Stimulated activated naive CD8-positive, alpha-beta T cell treated with anti-CD3 and anti-CD28 coated beads, Interleukin-15, Interleukin-2, amounts not matched to agents 100 ng/mL and 50 ng/mL, for 24 hours (primary cell): ENCODE data around the gene FAM20C.

Experiments used
- H3K27ac Mint-ChIP-seq: one replicate; pipeline ENCODE4 v1.8.0; 2021; ENCODE audit warnings: mild to moderate bottlenecking, mixed read lengths
- H3K27me3 Mint-ChIP-seq: one replicate; pipeline ENCODE4 v1.8.0; 2021; ENCODE audit warnings: mixed read lengths
- H3K36me3 Mint-ChIP-seq: one replicate; pipeline ENCODE4 v1.8.0; 2021; ENCODE audit warnings: low read depth, mixed read lengths
- H3K4me1 Mint-ChIP-seq: one replicate; pipeline ENCODE4 v1.8.0; 2021; ENCODE audit warnings: low read depth, mixed read lengths
- H3K4me3 Mint-ChIP-seq: one replicate; pipeline ENCODE4 v1.8.0; 2021; ENCODE audit warnings: mild to moderate bottlenecking, mixed read lengths
- H3K9me3 Mint-ChIP-seq: one replicate; pipeline ENCODE4 v1.8.0; 2021; ENCODE audit warnings: mixed read lengths

Gene FAM20C

DNA sequence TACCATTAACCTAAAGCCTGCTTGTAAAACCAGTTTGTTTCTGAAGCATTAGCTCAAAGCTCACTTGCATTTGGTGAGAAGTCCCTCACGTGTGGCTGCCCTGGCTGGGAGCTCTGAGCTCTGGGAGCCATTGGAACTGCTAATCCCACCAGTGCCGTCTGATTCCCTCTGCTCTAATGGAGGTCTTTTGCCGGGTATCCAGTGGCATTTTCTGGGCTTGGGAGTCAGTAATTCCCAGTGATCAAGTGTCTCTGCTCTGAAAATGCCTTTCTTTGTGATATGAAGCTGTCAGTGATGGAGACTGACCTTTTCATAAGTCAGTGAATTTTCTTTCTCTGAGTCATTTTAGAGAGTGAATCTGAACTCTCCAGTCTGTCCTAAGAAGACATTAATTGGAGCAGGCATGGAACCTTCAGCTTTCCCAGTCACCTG, 36.9 kb upstream of the FAM20C start:
- Mint-ChIP-seq H3K9me3 (no peaks in the 10 kb centered on the region), H3K27ac (no peak overlapping the region), H3K4me1 (peaks cover 4% of the 10 kb centered on the region), H3K4me3 (no peak overlapping the region), H3K27me3 (no peaks in the 10 kb centered on the region), H3K36me3 (no peaks in the 10 kb centered on the region)

DNA sequence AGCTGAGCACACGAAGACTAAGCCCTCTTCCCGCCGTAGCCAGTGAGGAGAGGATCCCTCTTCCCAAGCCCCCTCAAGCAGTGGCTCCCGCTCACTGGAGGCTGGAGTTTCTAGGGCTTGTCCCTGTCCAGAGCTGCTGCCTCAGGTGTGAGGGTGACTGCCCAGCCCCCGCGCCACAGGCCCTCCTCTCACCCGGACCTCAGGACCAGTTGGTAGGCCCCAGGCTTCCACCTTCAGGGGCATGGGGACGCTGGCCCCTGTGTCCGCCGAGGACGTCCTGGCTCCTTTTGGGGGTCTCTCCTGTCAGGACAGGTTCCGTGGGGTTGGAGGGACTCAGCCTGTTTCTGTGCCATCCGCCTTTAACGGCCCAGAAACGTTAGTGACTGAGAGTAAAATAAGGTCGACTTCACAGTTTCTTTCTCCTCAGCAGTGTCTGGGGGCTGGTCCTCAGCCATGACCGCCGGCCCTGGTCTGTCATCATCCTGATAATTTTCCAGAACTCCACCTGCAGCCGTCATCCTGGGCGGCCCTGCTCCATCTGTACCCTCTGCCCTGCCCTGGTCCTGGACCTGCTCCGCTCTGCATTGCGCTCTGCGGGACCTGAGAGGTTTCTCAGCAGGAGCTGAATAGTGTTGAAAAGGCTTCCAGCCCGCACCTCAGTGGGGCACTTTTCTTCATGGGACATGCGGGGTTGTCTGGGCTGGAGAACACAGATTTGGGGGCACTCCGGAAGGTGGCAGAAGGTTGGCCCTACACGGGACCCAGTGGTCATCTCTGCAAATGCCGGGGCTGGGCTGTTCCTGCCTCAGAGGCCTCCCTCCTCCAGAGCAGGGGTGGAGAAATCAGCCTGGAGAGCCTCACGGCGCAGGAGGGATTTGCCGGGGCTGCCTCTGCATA, 36.0 kb upstream of the FAM20C start:
- H3K27ac Mint-ChIP-seq, result no peak overlapping the region
- H3K4me3 Mint-ChIP-seq, result no peak overlapping the region
- H3K9me3 Mint-ChIP-seq, result no peaks in the 10 kb centered on the region
- no peaks in the 10 kb centered on the region for H3K27me3 Mint-ChIP-seq
- H3K36me3 Mint-ChIP-seq, result no peaks in the 10 kb centered on the region
- H3K4me1 Mint-ChIP-seq, result no peaks in the 10 kb centered on the region

GRCh38 chr7:157008-157310, 35.4 kb upstream of the FAM20C start:
- H3K27me3 Mint-ChIP-seq, result no peaks in the 10 kb centered on the region
- H3K9me3 Mint-ChIP-seq, result no peaks in the 10 kb centered on the region
- no peak overlapping the region for H3K27ac Mint-ChIP-seq
- no peaks in the 10 kb centered on the region for H3K36me3 Mint-ChIP-seq
- no peak overlapping the region for H3K4me3 Mint-ChIP-seq
- no peaks in the 10 kb centered on the region for H3K4me1 Mint-ChIP-seq

DNA sequence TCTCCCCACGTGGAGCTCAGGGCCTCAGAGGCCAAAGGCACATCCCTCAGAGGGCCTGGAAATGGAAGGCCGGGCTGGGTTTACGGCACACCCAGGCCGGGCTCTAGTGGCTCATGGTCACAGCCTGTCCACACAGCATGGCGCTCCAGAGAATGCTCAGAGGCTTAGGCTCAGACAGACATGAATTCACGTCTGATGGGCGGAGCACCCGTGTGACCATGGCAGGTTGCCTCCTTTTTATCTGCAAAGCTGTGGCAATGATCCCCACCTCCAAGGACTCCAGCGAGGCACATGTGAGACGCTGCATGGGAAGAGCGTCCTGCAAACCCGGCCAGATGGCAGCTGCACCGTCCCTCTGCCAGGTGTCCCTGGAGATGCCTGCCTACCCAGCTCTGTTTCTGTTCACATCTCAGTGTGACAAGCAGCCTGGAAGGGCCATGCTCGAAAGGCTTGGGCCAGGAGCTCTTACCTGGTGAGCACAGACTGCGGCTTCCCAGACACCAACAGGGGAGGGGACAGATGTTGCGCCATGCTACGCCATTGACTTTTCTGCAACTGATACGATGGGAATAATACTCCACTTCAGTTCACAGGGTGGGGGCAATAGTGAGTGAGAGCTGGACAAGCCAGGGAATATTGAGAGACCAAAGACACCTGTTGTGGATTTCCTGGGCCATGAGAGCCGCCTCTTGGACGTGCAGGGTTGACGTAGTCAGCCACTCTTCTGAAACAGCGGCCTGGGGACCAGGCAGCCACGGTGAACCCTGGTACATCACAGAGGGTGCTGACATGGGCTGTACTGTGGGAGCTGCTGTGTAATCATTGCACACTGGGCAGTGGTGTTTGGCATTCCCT, 34.4 kb upstream of the FAM20C start:
- Mint-ChIP-seq H3K9me3 (no peaks in the 10 kb centered on the region), H3K4me3 (no peak overlapping the region), H3K27ac (no peak overlapping the region), H3K27me3 (no peaks in the 10 kb centered on the region), H3K4me1 (no peaks in the 10 kb centered on the region), H3K36me3 (no peaks in the 10 kb centered on the region)

- Mint-ChIP-seq H3K4me1 (no peaks in the 10 kb centered on the region), H3K27ac (no peak overlapping the region), H3K36me3 (no peaks in the 10 kb centered on the region), H3K27me3 (peaks cover 2% of the 10 kb centered on the region), H3K9me3 (no peaks in the 10 kb centered on the region), H3K4me3 (no peak overlapping the region)
Observed at GRCh38 chr7:158771-159170, 33.6 kb upstream of the FAM20C start.

GRCh38 chr7:159370-160270, 32.8 kb upstream of the FAM20C start:
- Mint-ChIP-seq H3K4me3 (no peak overlapping the region), H3K36me3 (no peaks in the 10 kb centered on the region), H3K9me3 (no peaks in the 10 kb centered on the region), H3K27ac (no peak overlapping the region), H3K27me3 (peaks cover 3% of the 10 kb centered on the region), H3K4me1 (no peaks in the 10 kb centered on the region)

GRCh38 chr7:160958-161725, 31.2 kb upstream of the FAM20C start:
- no peak overlapping the region for H3K27ac Mint-ChIP-seq
- no peaks in the 10 kb centered on the region for H3K4me1 Mint-ChIP-seq
- H3K4me3 Mint-ChIP-seq, result no peak overlapping the region
- H3K36me3 Mint-ChIP-seq, result no peaks in the 10 kb centered on the region
- peaks cover 4% of the 10 kb centered on the region for H3K27me3 Mint-ChIP-seq
- H3K9me3 Mint-ChIP-seq, result no peaks in the 10 kb centered on the region

DNA sequence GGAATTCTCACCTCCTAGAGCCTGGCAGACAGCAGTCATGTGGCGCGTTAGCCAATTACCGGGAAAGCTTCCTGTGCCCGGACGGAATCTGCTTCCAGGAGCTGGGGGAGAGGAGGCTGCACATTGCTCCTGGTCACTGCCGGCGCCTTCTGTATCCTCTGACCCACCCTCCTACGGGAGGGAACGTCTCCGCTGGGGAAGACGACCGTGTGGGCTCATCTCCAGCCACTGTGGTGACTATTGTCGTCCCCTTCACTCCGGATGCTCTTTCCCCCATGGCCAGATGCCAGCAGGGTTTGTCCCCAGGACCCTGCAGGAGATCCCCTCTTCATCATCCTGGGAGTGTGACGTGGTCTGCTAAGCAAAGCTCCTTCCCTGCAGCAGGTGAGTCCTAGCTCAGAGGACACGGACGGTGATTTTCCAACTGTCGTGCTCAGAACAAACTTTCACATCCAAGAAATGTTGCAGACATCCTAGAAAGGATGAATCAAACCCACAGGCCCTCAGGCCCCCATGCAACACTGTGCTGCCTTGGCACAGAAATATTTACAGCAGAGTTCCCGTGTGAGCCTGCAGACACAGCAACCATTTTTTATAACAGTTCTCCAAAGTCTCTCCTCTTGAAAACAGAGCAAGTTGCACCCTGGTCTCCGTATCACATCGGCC, 29.6 kb upstream of the FAM20C start:
- Mint-ChIP-seq H3K27ac (no peak overlapping the region), H3K9me3 (no peaks in the 10 kb centered on the region), H3K4me3 (no peak overlapping the region), H3K27me3 (peaks cover 7% of the 10 kb centered on the region), H3K4me1 (no peaks in the 10 kb centered on the region), H3K36me3 (no peaks in the 10 kb centered on the region)

DNA sequence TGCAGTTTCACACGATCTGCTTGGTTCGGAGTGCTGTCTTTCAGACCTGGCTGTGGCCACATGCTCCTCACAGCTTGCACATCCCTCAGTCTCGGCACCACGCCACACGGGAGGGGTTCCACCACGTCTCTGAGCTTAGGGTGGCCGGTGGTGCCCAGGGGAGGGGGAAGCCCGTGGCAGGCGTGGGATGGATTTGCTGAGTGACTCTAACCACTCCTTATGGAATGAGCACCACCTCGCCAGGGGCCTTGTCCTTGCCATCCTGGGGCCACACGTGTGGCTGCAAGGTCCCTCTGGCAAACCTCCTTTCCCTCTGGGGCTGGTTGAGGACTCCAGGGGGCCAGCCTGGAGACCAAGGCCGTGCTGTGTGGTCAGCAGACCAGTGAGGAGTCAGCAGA, 29.1 kb upstream of the FAM20C start:
- H3K4me3 Mint-ChIP-seq, result no peak overlapping the region
- H3K27me3 Mint-ChIP-seq, result peaks cover 7% of the 10 kb centered on the region
- H3K9me3 Mint-ChIP-seq, result no peaks in the 10 kb centered on the region
- H3K36me3 Mint-ChIP-seq, result no peaks in the 10 kb centered on the region
- H3K4me1 Mint-ChIP-seq, result no peaks in the 10 kb centered on the region
- H3K27ac Mint-ChIP-seq, result no peak overlapping the region

GRCh38 chr7:163971-164881, 28.1 kb upstream of the FAM20C start:
- Mint-ChIP-seq H3K27me3 (peaks cover 7% of the 10 kb centered on the region), H3K9me3 (no peaks in the 10 kb centered on the region), H3K4me3 (no peak overlapping the region), H3K27ac (no peak overlapping the region), H3K36me3 (no peaks in the 10 kb centered on the region), H3K4me1 (no peaks in the 10 kb centered on the region)

- Mint-ChIP-seq H3K4me3 (no peak overlapping the region), H3K36me3 (no peaks in the 10 kb centered on the region), H3K27me3 (peaks cover 14% of the 10 kb centered on the region), H3K27ac (no peak overlapping the region), H3K9me3 (no peaks in the 10 kb centered on the region), H3K4me1 (no peaks in the 10 kb centered on the region)
Observed at GRCh38 chr7:164882-165660, 27.3 kb upstream of the FAM20C start.

DNA sequence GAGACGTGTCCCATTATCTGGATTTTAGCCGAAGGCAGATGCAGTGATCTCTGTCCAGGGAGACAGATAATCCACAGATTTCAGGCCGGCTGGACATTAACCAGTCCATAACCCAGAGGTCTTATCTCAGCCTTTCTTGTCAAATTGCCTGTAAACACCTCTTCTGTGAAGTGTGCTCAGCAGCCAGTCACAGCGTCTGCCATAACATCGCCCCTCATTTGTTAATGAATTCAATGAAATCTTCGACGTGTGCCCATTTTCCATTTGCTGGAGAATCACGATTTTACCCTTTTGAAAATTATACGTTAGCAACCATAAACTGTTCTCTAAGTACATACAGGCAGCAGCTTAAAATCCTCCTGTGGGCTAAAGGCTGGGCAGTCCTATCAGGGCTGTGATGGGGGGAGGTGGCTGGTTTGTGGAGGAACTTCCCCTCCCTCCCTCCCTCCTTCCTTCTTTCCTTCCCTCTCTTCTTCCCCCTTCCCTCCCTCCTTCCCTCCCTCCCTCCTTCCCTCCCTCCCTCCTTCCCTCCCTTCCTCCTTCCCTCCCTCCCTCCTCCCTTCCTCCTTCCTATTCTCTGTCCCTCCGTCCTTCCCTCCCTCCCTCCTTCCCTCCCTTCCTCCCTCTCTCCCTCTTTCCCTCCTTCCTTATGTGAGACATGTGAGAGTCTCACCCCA, 26.6 kb upstream of the FAM20C start:
- Mint-ChIP-seq H3K4me1 (no peaks in the 10 kb centered on the region), H3K27ac (no peak overlapping the region), H3K36me3 (no peaks in the 10 kb centered on the region), H3K9me3 (no peaks in the 10 kb centered on the region), H3K27me3 (peaks cover 19% of the 10 kb centered on the region), H3K4me3 (no peak overlapping the region)
